Activated CD4-positive, alpha-beta T cell treated with anti-CD3 and anti-CD28 coated beads, Interleukin-2, amount 50 U/mL, for 24 hours (primary cell): ENCODE data around the gene HVCN1.

Source experiments
- DNase-seq, 2 donors: peaks; one replicate each; pipeline ENCODE4 v3.0.0-alpha.2; 2020; ENCODE audit warnings: low read depth in 1 of 2, low spot score in 1 of 2

HVCN1 gene

DNA sequence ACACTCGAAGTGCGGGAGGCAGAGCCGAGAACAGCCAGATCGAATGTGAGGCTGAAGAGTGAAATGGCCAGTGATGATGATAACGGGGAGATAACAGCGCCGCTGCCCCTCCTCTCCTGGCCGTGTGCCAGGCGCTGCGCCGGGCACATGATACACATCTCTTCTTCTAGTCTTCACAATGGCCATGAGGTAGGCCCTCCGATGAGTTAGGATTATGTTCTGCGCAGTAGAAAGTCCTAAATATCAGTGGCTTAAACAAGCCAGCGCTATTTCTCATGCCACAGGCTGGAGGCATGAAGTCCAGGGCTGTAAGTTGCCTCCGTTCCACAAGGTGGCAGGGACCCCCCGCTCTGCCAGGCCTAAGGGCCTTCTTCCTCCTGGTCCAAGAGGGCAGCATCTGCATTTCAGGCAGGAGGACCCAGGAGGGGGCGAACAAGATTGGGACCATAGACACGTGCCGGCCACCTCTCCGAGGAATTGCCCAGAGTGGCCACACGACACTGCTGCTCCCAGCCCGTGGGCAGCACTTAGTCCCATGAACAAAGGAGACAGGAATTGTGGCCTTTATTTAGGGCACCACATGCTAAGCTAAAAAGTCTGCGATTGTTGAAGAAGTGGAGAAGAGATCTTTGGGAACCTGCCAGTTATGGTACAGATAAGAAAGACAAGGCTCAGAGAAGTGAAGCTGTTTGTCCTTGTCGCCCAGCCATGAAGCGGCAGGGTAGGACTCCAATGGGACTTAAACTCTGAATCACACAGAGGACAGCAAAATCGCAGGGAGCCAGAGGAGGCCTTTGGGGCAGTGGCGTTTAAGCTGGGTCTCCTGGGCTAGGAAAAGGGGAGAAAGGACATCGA, 10.9 kb upstream of the HVCN1 start:
- DNase-seq: no peak

DNA sequence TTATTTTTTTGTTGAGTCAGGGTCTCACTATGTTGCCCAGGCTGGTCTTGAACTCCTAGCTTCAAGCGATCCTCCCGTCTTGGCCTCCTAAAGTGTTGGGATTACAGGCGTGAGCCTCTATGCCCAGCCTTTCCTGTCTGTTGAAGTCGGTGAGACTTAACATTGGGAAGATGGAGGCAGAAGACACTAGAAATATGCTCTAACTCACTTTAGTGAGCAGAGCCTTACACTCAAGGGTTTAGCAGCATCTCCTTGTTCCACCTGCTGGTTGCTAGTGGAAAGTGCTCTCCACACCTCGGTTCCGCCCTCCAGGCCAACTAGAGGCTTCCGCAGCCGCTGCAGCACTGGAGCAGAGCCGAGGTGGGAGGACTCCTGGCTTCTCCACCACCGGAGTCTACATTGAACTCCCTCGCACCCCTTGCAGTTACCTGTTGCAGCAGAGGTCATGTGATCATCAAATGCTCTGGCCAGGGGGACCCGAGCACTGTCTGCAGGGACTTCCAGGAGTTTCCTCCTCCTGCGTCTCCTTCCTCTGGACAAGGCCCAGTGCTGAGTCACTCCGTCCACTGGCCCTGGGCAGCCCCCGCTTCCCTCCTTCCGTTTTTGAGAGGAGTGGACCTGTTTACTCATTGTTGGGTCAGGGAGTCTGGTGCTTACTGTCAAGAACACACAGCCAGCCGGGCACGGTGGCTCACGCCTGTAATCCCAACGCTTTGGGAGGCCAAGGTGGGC, 9.4 kb upstream of the HVCN1 start:
- DNase-seq: peak; percentile 40 to 73

DNA sequence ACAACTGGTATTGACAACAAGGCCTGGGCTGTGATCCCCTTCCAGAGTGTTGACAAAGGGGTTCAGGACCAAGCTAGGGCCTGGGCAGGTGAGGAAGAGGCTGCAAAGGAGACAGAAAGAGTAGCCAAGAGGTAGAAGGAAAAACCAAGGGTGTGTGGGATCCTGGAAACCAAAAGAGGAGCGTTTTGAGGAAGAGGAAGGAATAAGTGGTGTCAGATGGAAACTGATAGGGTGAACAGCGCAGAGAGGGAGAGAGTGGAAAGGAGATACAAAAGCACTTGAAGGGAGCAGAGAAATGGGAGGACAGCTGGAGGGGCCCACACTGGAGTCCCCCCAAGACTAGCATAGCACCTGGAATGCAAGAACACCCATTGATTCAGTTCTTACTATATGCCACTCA, 8.3 kb upstream of the HVCN1 start:
- DNase-seq: no peak

DNA sequence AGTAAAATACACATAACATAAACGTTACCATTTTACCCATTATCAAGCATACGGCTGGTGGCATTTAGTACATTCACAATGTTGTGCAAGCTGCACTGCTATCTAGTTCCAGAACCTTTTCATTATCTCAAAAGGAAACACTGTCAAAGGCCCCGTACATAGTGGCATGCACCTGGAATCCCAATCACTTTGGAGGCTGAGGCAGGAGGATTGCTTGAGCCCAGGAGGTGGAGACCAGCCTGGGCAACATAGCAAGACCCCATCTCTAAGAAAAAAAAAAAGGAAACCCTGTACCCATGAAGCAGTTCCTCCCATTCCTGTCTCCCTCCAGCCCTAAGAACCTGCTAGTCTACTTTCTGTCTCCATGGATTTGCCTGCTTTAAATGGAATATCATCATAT, 7.4 kb upstream of the HVCN1 start:
- no peak for DNase-seq

DNA sequence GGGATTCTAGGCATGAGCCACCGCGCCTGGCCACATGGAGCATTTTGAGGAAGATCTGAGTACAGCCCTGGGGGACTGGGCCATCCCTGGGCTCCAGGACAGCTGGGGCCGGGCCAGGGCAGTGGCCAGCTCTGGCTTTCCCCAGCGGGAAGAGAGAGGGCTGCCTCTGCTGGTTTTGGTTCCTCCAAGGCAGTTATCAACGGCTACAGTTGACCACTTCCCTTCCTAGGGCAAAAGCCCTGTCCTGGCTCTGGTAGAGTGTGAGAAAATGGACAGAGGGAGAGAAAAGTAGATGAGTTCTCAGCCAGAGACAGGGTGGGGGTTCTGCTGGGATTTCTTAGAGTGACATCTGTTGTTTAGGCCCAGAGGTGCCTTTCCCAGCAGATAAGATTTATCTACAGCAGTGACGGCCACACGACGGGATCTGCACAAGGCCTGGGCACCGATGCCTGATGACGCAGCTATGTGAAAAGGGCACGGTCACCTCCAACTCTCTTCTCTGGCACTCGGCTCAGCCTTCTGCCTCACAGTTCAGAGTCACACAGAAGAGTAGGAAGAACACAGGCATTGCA, 5.5 kb upstream of the HVCN1 start:
- no peak for DNase-seq

DNA sequence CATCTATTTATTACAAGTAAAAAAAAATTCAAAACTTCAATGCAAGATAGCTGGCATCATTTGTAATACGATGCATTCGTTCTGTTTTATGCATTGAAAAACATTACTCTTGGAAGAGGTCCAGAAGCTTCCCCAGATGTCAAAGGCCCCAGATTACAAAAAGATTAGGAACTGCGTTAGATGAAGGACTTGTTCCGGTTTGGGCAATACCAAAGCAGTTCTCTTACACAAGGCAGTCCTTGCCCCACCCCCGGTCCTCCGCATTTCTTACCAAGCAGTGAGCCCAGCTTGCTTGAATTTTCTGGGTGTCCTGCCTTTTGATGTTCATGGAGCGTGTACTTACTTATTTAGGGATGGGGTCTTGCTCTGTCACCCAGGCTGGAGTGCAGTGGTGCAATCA, 4.8 kb upstream of the HVCN1 start:
- no peak for DNase-seq

DNA sequence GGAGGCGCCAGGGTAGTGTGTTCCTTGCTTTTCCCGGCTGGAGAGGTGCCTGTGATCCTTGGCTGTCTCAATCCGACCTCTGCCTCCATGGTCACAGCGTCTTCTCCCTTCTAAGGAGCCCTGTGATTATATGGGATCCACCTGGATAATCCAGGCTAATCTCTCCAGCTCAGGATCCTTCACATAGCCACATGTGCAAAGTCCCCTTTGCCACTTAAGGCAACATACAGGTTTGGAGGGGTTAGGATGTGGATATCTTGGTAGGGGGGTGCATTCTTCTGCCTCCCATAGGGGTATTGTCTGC, 1.2 kb upstream of the HVCN1 start:
- DNase-seq: no peak

DNA sequence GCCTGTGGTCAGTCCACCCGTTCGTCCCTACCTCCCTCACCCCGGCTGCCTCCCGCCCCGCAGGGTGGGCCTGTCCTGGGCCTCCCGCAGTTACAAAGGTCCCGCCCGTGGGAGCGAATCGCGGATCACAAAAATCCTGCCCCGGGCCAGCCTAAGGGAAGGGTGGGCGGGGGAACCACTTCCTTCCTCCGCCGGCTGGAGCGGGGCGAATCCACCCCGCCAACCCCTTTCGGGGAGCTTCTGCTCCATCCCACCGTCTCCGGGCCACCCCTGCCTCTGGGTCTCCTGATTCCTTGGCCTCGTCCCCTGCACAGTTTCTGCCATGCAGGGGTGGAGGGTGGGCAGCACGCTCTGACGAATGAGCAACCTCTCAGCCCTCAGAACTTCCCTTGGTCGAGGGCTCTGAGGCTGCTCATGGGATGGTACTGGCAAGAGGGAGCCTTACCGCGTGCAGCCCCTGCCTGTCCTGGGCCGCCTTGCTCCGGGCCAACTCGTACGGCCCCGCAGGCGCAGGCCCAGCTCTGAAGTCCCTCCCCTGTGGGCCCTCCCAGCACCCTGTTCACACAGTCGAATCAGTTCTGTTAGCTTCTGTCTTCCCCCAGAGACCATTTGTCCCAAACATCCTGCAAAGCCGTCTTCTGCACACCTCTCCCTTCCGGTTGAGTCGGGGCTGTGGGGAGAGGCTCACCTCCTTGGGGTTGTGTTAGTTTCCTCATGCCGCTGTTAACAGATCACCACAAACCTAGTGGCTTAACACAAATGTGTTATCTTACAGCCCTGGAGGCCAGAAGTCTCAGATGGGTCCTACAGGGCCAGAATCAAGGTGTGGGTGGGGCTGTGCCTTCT, 589 bp upstream of the HVCN1 start:
- DNase-seq: peak; percentile 17 to 19

DNA sequence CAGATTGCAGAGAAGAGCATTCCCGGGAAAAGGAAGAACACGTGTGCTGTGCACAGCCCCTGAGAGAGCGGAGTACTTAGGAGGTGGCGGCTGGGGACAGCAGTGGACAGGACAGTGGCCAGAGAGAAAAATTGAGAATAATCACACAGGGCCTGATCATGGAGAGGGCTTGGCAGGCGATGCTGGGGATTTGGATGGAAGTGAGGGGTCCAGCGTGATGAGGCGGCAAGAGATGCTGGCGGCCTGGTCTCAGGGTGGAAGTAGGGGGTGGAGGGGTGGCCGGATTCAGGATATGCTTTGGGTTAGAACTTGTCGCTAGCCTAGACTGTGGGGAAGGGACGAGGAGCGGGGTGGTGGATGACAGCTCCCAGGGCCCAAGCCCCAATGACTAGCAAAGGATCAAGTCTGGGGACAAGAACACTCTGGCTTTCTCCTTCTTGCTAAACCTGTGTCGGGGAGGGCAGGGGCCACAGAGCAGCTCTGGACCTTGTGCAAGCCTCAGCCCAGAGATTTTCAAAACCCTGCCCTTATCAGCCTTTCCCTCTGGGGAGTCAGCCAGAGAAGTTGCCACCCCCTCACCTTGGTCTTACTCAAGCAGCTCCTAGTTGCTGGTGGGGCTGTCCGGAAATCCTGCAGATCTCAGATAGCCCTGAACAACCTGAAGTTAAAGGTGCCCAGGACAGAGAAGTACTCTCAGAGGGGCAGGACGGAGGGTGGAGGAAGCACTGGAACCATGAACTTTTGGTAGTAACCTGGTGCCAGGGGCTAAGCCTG, 1.3 kb downstream of the HVCN1 start:
- no peak for DNase-seq

DNA sequence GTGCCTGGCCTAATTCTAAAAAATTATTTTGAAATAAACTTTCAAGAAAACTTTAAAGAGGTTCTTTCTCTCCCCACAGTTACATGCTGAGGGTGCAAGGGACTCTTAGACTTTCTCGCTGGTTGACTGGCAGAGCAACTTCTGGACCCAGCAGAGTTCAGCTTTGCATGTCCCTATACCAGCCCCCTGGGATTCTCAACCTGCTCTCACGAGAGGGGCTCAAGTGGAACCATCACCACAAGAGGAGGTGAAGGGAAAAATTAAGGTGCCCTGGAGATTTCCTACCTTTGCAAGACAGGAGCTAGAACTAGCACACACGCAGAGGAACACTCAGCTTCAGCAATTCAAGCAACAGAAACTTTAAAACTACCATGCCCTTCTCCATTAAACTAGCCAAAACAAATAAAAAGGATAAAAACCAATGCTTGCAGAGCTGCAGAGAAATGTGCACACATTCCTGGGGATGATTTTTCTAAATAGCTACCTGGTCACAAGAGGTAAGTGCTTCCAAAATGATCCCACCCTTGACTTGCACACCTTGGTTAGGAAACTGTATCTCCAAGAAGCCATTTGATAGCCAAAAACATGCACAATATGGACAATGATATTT, 2.5 kb downstream of the HVCN1 start:
- no peak for DNase-seq

DNA sequence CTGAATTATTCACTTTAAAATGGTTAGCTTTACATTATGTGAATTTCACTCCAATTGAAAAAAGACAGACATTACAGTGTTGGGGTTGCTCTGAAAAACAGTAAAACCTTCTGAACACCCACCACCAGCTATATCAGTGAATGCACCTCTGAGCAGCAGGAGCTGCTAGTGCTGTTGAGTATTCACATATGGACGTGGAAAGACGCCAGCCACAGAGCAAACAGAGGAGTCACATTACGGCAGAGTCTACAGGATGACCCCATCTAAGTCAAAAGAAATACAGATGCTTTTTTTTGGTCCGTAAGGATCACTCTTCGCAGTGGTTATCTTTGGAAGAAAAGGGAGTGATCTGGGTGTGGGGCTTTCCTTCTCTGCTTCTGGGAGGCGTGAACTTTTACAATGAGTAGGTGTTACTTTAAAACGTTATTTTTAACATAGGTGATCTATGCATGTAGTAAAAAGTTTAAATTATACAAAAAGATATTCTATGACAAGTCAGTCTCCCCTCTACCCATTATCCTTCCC, 4.5 kb downstream of the HVCN1 start:
- DNase-seq: no peak

DNA sequence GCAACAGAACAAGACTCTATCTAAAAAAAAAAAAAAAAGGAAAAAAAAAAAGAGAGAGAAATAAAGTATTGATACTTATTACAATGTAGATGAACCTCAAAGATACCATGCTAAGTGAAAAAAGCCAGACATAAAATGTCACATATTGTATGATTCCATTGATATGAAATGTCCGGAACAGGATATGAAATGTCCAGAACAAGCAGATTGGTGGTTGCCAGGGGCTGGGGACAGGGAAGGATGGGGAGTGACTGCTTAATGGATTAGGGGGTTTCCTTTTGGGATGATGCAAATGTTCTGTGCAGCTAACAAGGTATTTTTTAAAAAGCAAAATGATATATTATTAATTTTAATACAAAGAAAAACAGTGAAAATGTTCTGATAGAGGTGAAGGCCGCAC, 5.0 kb downstream of the HVCN1 start:
- DNase-seq: no peak

DNA sequence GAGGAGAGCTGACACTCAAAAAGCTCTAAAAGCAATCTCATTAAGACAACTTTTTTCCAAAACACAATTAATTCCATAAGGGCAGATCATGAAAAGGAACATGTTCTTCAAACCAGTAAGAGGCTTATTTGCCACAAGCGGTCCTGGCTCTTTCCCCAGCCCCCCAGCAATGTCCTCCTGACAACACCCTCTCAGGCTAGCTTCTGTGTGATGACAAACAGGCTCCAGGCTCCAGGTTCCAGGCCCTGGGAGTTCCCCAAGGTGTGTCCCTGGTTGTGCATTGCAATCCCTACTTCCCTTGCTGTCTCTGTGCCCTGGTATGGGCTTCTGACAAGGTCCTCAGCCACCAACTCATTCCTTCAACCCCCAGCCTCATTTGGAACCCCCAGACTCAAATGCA, 8.9 kb downstream of the HVCN1 start:
- no peak for DNase-seq

DNA sequence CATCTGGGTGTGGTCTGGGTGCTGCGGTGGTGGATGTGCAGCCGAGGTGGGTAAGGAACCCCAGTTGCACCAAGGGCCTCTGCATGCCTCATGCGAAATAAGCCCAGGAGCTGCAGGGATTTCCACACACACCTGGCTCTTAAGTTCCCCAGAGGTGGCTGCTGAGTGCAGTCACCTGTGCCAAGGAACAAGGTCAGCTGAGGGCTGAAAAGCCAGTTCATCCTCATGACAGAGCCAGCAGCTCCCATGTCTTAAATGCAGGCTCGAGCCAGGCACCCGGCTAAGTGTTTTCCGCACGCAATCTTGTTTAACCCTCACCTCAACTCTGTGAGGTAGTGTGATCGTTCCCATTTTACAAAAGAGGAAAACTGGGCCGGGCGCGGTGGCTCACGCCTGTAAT, 9.7 kb downstream of the HVCN1 start:
- no peak for DNase-seq

DNA sequence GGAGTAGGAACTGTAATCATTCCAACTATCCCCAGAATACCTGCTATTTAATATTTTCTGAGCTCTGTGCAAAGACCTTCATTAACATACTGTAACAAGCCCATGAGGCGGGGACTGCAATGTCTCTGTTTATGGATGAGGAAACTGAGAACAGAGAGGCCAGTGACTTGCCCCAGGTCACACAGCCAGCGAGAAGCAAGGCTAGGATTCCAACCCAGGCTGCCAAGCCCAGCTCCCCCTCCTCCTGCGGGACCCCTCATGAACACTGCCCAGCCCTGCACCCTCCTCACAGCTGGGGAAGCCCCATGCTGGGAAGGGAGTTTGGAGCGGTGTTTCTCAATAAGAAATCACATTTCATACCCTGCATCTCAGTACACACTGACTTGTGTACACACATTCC, 10.9 kb downstream of the HVCN1 start:
- DNase-seq: no peak

DNA sequence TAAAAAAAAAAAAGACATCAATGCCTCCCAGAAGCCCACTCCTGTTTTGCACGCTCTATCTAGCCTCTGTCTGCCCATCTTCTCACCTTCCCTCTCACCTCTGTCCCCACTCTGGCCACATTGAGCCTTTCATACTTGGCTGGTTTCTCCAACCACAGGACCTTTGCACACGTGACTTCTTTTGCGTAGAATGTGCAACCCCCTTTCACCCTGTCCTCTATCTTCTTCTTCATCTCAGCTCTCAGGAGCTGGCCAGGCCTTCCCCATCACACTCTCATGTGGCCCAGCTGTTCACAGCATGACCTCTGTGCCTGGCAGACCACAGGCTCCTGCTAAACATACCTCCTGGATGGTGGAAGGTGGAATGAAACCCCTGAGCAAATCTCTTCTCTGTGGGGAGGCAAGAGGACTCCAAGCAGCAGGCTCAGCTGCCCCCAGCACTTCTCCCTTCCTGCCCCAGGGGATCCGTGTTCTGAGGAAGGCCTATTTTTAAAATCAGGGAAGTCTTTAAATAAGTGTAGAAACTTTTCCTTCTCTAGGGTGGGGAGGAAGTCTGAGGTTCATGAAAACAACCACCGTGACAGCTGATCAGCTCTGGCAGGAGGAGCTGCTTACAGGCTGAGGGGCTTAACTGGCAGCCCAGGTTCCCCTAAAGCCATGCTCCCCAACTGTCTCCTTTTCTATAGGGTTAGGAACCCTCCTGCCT, 11.6 kb downstream of the HVCN1 start:
- DNase-seq: no peak

DNA sequence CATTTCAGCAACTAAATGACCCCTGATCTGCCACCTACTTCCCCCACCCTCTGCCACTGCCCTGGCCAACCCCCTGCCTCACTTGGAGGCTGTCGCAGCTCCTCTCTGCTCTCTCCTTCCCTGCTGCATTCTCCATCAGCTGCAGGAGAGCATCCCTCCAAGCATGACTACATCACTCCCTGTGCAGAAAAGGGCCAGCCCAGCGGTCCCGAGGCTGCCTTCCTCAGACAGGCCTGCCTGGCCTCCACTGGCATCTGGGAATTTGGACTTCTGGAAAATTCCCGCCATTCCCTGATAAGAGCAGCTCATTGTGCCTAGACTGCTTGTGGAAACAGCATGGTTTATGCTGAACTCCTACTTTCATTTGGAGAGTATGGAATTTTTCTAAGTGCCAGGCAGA, 12.7 kb downstream of the HVCN1 start:
- no peak for DNase-seq

DNA sequence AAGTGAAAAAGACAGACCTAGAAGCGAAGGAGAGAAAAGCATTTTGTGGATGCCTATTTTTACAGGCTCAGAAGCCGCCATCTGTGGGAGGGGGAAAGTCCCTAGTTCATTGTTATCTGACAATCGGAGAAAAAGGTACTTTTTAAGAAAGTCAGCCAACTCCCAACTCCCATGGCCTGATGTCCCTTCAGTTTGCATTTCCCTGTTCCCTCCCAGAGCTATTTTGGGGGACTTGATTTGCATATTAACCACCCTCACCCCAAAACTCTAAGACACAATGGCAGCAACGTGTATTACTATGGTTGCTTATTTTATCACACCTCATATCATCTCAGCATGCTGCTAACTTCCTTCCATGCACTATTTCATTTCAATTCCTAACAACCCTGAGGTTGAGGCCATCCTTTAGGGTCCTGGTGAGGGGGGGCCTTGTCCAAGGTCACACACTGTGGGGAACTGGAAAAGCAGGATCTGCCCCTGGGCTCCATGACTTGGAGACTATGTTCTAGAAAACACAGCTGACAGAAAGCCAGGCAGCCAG, 18.7 kb downstream of the HVCN1 start:
- DNase-seq: peak in 1 of 2 donors; percentile 42

DNA sequence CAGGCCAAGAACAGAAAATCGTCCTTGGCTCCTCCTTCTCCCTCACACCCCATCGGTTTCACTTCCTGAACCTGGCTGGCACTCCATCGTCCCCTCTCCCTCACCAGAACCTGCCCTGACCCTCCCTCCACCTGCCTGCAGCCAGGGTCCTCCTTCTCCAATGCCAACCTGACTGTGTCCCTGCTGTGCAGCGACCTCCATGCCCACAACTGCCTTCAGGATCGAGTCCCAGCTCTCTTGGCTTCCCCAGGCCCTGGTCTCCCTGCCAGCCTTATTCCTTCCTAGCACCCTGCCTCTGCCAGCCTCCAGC, 19.8 kb downstream of the HVCN1 start:
- no peak for DNase-seq
